HG03108 (cell line): ENCODE measurements around the gene TUBB2B.

ENCODE experiments used
- ATAC-seq: cut with Tn5 transposase; IDR thresholded peaks from one replicate; pipeline ENCODE4 v1.9.1; 2021; ENCODE audit warnings: moderate library complexity; ENCODE audit not compliant: unreplicated experiment

TUBB2B gene

GRCh38 chr6:3227363-3228045, at the start of gene TUBB2B:
TUBB2B (minus strand) TSS chr6:3227653; CDS start chr6:3227543, 110 bp downstream.
- no peak for ATAC-seq

- ATAC-seq, result no peak
Observed at GRCh38 chr6:3277251-3277650, 49.8 kb upstream of the TUBB2B start.

GRCh38 chr6:3276174-3277167, 49.0 kb upstream of the TUBB2B start:
- ATAC-seq, result no peak

DNA sequence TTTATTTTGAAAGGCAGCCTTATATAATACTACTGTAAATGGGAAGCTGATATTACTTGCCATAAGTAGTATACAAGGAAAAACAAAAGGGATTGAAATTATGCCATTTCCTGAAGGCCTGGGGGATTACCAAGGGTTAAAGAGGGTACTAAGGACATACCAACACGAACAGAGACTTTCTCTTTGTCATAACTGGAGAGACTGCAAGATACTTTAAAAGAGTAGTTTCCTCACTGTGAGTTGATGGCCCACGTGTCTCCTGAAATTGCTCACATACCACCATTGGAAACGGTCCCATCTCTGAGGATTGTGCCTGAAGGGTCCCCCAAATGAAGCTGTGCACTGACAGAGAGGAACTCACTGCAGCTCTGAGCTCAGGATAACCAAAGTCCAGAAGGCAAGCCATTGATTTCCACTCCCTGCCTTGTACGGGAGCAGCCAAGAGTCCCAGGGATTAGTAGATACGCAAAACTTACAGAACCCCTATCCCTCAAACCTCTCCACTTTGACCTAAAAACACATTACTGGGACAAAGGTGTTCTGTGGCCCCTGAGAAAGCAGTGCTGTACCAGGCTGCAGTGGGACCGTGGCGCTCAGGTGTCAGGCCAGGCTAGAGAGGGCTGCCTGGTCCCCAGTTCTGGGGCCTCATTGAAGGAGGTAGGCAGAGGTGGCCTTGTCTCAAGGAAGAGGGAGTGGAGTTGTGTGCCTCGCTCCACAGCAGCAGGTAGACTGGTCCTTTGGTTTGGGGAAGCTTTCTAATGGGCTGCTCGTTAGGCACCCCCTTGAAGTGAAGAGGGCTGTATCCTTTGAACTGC, 46.5 kb upstream of the TUBB2B start:
- ATAC-seq, result no peak

GRCh38 chr6:3272911-3273547, 45.6 kb upstream of the TUBB2B start:
- ATAC-seq, result no peak

DNA sequence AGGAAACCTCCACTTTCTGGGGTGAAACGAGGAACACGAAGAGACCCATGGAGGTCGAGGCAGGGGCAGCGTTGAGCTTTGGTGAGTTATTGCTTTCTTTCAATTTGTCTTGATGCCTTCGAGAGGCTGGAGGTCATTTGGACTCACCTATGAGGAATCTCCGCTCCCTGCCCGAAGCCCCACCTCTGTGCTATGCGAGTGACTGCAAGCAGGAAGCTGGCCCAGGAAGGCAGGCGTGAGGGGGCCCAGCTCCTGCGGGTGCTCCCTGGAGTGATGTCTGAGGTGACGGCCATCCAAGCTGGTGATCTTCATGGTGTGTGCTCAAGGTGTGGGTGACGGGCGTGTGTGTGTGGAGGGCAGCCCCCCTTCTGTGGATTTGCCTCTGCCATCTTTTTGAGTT, 44.3 kb upstream of the TUBB2B start:
- no peak for ATAC-seq

GRCh38 chr6:3270258-3270657, 42.8 kb upstream of the TUBB2B start:
- ATAC-seq, result no peak

GRCh38 chr6:3269281-3269975, 42.0 kb upstream of the TUBB2B start:
- no peak for ATAC-seq

GRCh38 chr6:3268680-3269079, 41.2 kb upstream of the TUBB2B start:
- no peak for ATAC-seq

DNA sequence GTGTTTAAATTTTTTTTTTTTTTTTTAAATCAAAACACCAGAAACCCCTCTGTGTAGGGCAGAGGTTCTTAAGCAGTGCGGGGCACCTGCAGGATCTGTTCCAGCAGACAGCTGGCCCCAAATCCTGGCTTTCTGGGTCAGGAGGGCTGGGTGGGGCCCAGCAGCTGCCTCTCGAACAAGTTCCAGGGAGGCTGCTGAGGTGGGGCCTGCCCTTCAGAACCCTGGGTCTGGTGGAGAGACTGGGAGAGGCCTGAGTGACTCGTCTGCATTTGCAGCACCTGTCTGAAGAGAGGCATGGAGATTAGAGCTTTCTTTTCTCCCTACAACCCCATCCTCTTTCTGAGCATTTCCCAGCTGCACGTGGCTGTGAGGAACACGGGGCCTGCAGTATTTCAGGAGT, 39.7 kb upstream of the TUBB2B start:
- no peak for ATAC-seq

DNA sequence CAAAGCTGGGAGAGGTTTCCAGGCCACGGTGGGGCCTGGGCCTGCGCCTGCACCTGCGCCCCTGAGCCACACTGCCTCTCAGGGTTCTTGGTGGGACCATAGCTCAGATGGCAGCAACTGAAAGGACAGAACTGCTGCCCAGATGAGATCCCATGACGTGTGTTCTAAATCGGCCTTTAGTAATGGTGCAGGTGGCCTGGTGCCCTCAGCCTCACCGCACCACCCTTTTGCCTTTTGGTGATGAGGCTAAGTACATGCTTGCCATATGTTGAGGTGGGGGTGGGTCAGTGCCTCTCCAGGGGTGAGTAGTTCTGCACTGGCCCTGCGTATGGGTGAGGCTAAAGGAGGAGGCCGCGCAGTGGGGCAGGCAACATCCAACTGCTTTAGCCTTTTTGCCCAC, 38.7 kb upstream of the TUBB2B start:
- no peak for ATAC-seq

GRCh38 chr6:3265671-3266070, 38.2 kb upstream of the TUBB2B start:
- ATAC-seq, result no peak

GRCh38 chr6:3264356-3264755, 36.9 kb upstream of the TUBB2B start:
- ATAC-seq, result no peak

DNA sequence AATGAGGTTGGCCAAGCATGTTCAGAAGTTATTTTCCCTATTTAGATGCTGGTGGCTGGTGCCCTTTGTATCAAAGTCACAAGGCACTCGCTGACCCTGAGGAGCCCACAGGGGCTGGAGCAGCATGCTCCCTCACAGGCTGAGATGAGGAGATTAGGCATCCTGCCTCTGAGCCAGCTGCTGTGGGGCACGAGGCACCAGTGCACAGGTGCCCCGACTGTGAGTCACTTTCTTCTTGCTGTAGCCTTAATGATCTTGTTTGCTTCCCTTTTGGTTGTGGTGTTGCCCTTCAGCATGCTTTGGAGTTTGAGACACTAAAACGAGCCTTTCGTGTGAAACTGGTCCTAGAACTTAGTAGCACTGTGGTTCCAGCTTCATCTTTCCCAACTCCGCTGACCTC, 35.6 kb upstream of the TUBB2B start:
- no peak for ATAC-seq

GRCh38 chr6:3261921-3262320, 34.5 kb upstream of the TUBB2B start:
- ATAC-seq, result no peak

- ATAC-seq, result no peak
Observed at GRCh38 chr6:3261518-3261820, 34.0 kb upstream of the TUBB2B start.

- no peak for ATAC-seq
Observed at GRCh38 chr6:3260772-3261517, 33.5 kb upstream of the TUBB2B start.

GRCh38 chr6:3260296-3260695, 32.8 kb upstream of the TUBB2B start:
- no peak for ATAC-seq

GRCh38 chr6:3259491-3259958, 32.1 kb upstream of the TUBB2B start:
- peak; percentile 17 for ATAC-seq
